Heart left ventricle (tissue), 16 donors: Measurements from ENCODE around the gene HHATL. TPM values are rescaled to one million over a fixed set of nuclear protein-coding genes. Genes with fewer than 3 reads are reported as not detected.

Experiments used
- ATAC-seq, 4 donors: fragments of 200-7000 bp; cut with Tn5 transposase; one replicate each; pipeline ENCODE4 v1.9.1; 2020 to 2022; ENCODE audit warnings: moderate library complexity in 4 of 4, mild to moderate bottlenecking in 3 of 4, moderate number of reproducible peaks in 1 of 4
- DNase-seq, 5 donors: peaks; one replicate each; pipeline ENCODE4 v3.0.0-alpha.2; 2020
- H3K27ac ChIP-seq, 12 donors: fragments of 200-600 bp; sonication (generic) in 4 of 12; one replicate each; pipeline versions ENCODE4 v1.5.0 to v1.8.0; 2016 to 2022; ENCODE audit warnings: mild to moderate bottlenecking in 2 of 12
- H3K27me3 ChIP-seq, 9 donors: fragments of 200-600 bp; sonication (generic) in 2 of 9; one replicate each; pipeline versions ENCODE4 v1.5.1 to v1.8.0; 2016 to 2022; ENCODE audit warnings: mild to moderate bottlenecking in 3 of 9
- H3K36me3 ChIP-seq, 9 donors: fragments of 200-600 bp; sonication (generic) in 2 of 9; one replicate each; pipeline versions ENCODE4 v1.5.0 to v1.8.0; 2018 to 2022; ENCODE audit warnings: mild to moderate bottlenecking in 2 of 9
- H3K4me1 ChIP-seq, 12 donors: fragments of 200-600 bp; sonication (generic) in 4 of 12; one replicate each; pipeline versions ENCODE4 v1.5.0 to v1.8.0; 2016 to 2022; ENCODE audit warnings: mild to moderate bottlenecking in 3 of 12
- H3K4me3 ChIP-seq, 12 donors: fragments of 200-600 bp; sonication (generic) in 4 of 12; one replicate each; pipeline versions ENCODE4 v1.5.0 to v1.8.0; 2017 to 2022; ENCODE audit warnings: mild to moderate bottlenecking in 9 of 12, moderate library complexity in 4 of 12
- H3K9me3 ChIP-seq, 12 donors: fragments of 200-600 bp; sonication (generic) in 4 of 12; one replicate each; pipeline versions ENCODE4 v1.5.0 to v1.8.0; 2016 to 2022; ENCODE audit warnings: mild to moderate bottlenecking in 1 of 12
- POLR2A ChIP-seq, 2 donors: fragments of 450-650 bp; IDR thresholded peaks; one replicate each; pipeline ENCODE4 v1.6.1; 2017; ENCODE audit warnings: antibody characterized with exemption in 2 of 2, mild to moderate bottlenecking in 2 of 2, moderate library complexity in 2 of 2
- WGBS, 4 donors: extraction: QIAGEN DNeasy Blood & Tissue Kit in 2 of 4; methylation state at CpG; one replicate each; pipeline versions ENCODE4 v1.1.5 to v1.1.7; 2013 to 2018; 5-methylcytosine and 5-hydroxymethylcytosine counted together
- intact Hi-C, 10 donors: fragments of 100-400 bp; cut with DNase I; formaldehyde crosslinking; loops; one replicate each; pipeline versions ENCODE4 v1.11.1 to v1.14.2; 2022
- polyA plus RNA-seq, 2 donors: library from polyadenylated mRNA; stranded (reverse); fragments of 200-250 nt; gene quantifications; one replicate each; pipeline ENCODE4 v1.2.3, GENCODE V29; 2013
- total RNA-seq, 9 donors: library from RNA; depleted of rRNA in 2 of 9; stranded (reverse); fragments of >200 nt in 2 of 9; fragmentation: NEBNext Ultra II Directional in 3 of 9; extraction: Animal tissue kit (Norgen Biotek cat#: 25700) in 3 of 9; gene quantifications; one replicate each; pipeline versions ENCODE4 v1.1.0 to v1.2.4, GENCODE V29; 2016 to 2023
- TF ChIP-seq, protein P1 (sequence below), 12 donors: fragments of 200-600 bp; sonication (generic) in 4 of 12; IDR thresholded peaks; one replicate each; pipeline versions ENCODE4 v1.5.0 to v1.8.0; 2018 to 2022; ENCODE audit warnings: antibody characterized with exemption in 12 of 12, mild to moderate bottlenecking in 5 of 12
- donor health status: ischemic (EF 13 %, LVEDD 7.1; RV severe dilation, severe dysfunction).
- donor health status: healthy with polysubstance abuse.
- donor health status: DM: no; HTN: yes; CAD: no.
- donor health status: DM: no; HTN: no; CAD: no.
- donor health status: ischemic (EF 25% LVEDD 6.9; RV normal size, moderate dysfunction).
- donor health status: ischemic (EF 25% LVEDD 5.7; RV mildly dilated, moderate dysfunction).
- donor health status: healthy.
- donor health status: DM: yes; HTN: yes; CAD: no.
- donor health status: ischemic (EF 35%, LVEDD 5.7; RV mildly dilated, moderate dysfunction).
- donor health status: nonischemic (EF 11% LVEDD 7.7; RV severe dilation, severe dysfunction).
- donor health status: DM: yes; HTN: yes; CAD: no.
- donor health status: PGD.
- donor health status: ischemic (EF 29% LVEDD 5.4; RV normal size, mild dysfunction).
- donor health status: nonischemic (EF 23%, LVEDD 6.1; RV moderate dilation, normal function).

HHATL gene
- total and polyA plus RNA-seq, 11 donors: 188 to 1,023 (median 538) TPM

DNA sequence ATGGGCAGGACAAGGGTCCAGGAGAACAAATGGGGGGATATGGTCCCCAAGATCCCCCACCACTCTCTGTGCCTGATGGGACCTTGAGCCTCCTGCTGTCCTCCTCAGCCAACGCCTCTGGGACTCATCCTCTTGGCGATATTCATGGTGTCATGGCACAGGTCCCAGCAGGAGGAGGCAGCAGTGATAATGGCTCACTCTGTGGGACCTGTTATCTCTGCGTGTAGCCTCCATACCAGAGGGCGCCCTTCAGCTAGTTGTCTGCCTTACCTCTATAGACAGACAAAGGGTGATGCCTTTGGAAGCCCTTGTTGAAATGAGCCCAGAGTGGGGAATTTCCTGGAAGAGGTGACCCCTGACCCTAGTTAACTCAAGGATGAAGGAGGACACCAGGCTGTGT, 41.7 kb downstream of the HHATL start:
- TF ChIP-seq, protein P1, sequence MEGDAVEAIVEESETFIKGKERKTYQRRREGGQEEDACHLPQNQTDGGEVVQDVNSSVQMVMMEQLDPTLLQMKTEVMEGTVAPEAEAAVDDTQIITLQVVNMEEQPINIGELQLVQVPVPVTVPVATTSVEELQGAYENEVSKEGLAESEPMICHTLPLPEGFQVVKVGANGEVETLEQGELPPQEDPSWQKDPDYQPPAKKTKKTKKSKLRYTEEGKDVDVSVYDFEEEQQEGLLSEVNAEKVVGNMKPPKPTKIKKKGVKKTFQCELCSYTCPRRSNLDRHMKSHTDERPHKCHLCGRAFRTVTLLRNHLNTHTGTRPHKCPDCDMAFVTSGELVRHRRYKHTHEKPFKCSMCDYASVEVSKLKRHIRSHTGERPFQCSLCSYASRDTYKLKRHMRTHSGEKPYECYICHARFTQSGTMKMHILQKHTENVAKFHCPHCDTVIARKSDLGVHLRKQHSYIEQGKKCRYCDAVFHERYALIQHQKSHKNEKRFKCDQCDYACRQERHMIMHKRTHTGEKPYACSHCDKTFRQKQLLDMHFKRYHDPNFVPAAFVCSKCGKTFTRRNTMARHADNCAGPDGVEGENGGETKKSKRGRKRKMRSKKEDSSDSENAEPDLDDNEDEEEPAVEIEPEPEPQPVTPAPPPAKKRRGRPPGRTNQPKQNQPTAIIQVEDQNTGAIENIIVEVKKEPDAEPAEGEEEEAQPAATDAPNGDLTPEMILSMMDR (IDR thresholded peaks at IDR 0.05): peak in 3 of 12 donors; percentile 18 to 43 (median 32)
- no peak for TF ChIP-seq POLR2A (IDR thresholded peaks at IDR 0.05)
- Histone ChIP-seq H3K36me3 (peaks cover 0 to 22% (median 13%) of the 10 kb centered on the region in 9 donors), H3K4me1 (peaks cover 0 to 63% (median 24%) of the 10 kb centered on the region in 12 donors), H3K9me3 (no peaks in the 10 kb centered on the region), H3K4me3 (no peak overlapping the region), H3K27ac (peak overlapping the region in 9 of 12 donors; percentile 19 to 98 (median 61)), H3K27me3 (no peaks in the 10 kb centered on the region)
- peak in 3 of 4 donors; percentile 32 to 58 (median 36) for ATAC-seq
- intact Hi-C loops: loop anchor here in 3 of 10 donors (2.0 to 5.0 kb wide), 3 partner anchors 40 to 86 kb away; no protein-coding TSS in a partner anchor
- DNase-seq: peak in 3 of 5 donors; percentile 43 to 64 (median 52)
- WGBS, 4 donors: 20 to 51% (median 36%) methylated on average over 1 to 4 of the region's 4 CpGs

DNA sequence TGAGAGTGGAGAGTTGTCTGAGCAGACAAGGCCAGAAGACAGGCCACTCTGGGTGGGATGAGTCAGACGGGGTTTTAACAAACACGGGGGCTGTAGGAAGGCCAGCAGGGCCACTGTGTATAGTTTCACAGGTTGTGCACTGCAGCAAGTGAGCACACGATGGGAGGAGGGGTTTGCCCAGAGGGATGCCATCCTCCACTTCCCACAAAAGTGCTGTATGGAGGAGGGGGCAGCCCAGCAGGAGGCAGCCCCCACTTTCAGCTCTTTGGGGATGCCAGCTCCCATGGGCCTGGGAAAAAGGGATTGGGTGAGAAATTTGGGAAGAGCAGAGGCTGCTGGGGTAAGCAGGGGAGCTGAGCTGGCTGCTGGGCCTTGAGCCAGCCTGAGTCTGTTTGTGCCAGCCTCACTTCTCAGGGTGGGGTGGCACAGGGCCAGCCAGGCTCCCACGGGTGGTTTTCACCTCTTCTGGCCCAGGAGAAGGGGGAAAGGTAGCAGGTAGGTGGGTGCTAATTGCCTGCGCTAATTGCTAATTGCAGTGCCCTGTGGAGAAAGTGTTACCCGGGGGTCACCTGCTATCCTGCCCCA, 42.4 kb downstream of the HHATL start:
- Histone ChIP-seq H3K27ac (peak overlapping the region in 11 of 12 donors; percentile 7 to 98 (median 55)), H3K4me1 (peaks cover 3 to 63% (median 25%) of the 10 kb centered on the region in 12 donors), H3K4me3 (no peak overlapping the region), H3K9me3 (no peaks in the 10 kb centered on the region), H3K36me3 (peaks cover 0 to 22% (median 13%) of the 10 kb centered on the region in 9 donors), H3K27me3 (no peaks in the 10 kb centered on the region)
- WGBS, 4 donors: 52 to 61% (median 56%) methylated on average over 6 of the region's 6 CpGs
- peak in 3 of 4 donors; percentile 8 to 33 (median 22) for ATAC-seq
- TF ChIP-seq POLR2A (IDR thresholded peaks at IDR 0.05): no peak
- intact Hi-C loops: loop anchor here in 3 of 10 donors (2.0 to 5.0 kb wide), 3 partner anchors 41 to 87 kb away; no protein-coding TSS in a partner anchor
- peak in 3 of 5 donors; percentile 43 to 72 (median 44) for DNase-seq

DNA sequence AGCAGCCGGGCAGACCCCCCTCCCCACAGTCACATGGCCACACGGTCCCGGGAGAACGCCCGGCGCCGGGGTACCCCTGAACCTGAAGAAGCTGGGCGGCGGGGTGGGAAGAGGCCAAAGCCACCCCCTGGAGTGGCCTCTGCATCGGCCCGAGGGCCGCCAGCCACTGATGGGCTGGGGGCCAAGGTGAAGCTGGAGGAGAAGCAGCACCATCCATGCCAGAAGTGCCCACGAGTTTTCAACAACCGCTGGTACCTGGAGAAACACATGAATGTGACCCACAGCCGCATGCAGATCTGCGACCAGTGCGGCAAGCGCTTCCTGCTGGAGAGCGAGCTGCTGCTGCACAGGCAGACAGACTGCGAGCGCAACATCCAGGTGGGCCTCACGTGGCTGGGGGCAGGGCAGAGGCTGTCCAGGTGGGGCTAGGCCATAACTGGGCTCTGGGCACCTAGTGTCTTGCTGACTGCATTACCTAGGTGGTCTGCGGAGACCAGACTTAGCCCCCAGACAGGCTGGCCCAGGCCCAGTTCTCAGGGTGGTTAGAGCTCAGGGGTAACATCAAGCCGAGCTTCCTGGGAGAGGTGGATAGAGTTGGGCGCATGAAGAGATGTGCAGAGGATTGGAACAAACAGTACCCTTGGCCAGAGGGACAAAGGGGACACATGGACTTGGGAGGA, 43.0 kb downstream of the HHATL start:
- Histone ChIP-seq H3K4me1 (peaks cover 5 to 69% (median 30%) of the 10 kb centered on the region in 12 donors), H3K27ac (peak overlapping the region in 10 of 12 donors; percentile 7 to 98 (median 48)), H3K36me3 (peaks cover 0 to 22% (median 13%) of the 10 kb centered on the region in 9 donors), H3K4me3 (no peak overlapping the region), H3K27me3 (no peaks in the 10 kb centered on the region), H3K9me3 (no peaks in the 10 kb centered on the region)
- TF ChIP-seq POLR2A (IDR thresholded peaks at IDR 0.05): no peak
- TF ChIP-seq, protein P1 (IDR thresholded peaks at IDR 0.05): no peak
- peak in 2 of 4 donors; percentile 1 to 8 for ATAC-seq
- intact Hi-C loops: loop anchor here in 7 of 10 donors (2.0 to 10.0 kb wide), 6 partner anchors 41 to 88 kb away; partner anchors contain the start of genes HHATL (in 3 of the 7) and SEC22C (in 1 of the 7)
- peak in 2 of 5 donors; percentile 17 for DNase-seq
- 38 to 67% (median 53%) methylated on average over 12 to 25 of the region's 25 CpGs for WGBS, 4 donors

DNA sequence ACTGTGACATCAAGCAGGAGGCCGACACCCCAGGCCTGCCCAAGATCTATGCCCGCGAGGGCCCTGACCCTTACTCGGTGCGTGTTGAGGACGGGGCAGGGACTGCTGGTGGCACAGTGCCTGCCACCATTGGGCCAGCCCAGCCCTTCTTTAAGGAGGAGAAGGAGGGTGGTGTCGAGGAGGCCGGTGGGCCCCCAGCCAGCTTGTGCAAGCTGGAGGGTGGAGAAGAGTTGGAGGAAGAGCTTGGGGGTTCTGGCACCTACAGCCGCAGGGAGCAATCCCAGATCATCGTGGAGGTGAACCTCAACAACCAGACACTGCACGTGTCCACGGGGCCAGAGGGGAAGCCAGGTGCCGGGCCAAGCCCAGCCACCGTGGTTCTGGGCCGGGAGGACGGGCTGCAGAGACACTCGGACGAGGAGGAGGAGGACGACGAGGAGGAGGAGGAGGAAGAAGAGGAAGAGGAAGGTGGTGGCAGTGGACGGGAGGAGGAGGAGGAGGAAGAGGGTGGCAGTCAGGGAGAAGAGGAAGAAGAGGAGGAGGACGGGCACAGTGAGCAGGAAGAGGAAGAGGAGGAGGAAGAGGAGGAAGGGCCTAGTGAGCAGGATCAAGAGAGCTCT, 43.7 kb downstream of the HHATL start:
- Histone ChIP-seq H3K4me1 (peaks cover 5 to 66% (median 30%) of the 10 kb centered on the region in 12 donors), H3K36me3 (peaks cover 0 to 22% (median 12%) of the 10 kb centered on the region in 9 donors), H3K4me3 (no peak overlapping the region), H3K27me3 (no peaks in the 10 kb centered on the region), H3K9me3 (no peaks in the 10 kb centered on the region), H3K27ac (peak overlapping the region in 9 of 12 donors; percentile 4 to 98 (median 55))
- 53 to 61% (median 58%) methylated on average over 17 to 22 of the region's 22 CpGs for WGBS, 4 donors
- intact Hi-C loops: loop anchor here in 5 of 10 donors (2.0 to 10.0 kb wide), 5 partner anchors 43 to 88 kb away; partner anchors contain the start of genes HHATL (in 3 of the 5) and SEC22C (in 1 of the 5)
- DNase-seq (peak in 2 of 5 donors; percentile 9 to 17), ATAC-seq (no peak)
- no peak for TF ChIP-seq POLR2A (IDR thresholded peaks at IDR 0.05)
- TF ChIP-seq, protein P1 (IDR thresholded peaks at IDR 0.05): no peak
